MCF 10A (cell line): Measurements from ENCODE around the gene ALKBH6. TPM values are rescaled to one million over a fixed set of nuclear protein-coding genes. Genes with fewer than 3 reads are reported as not detected.
"Not testable (repeated sequence)": the region's sequence is repeated elsewhere in the genome, so short reads cannot be mapped to it uniquely, and the experiment has no call there.

ENCODE experiments used
- BruUV-seq: library from RNA; stranded (reverse); fragments of 400-500 nt; replicated peaks from 2 replicates; lab custom pipeline; 2021; lab: Mats Ljungman, UMichigan
- CTCF ChIA-PET: fragments of 300-600 bp; sonication (Branson Sonifier 250); formaldehyde crosslinking; extraction: SDS; loops from one replicate; lab custom pipeline; 2021; ENCODE audit warnings: antibody characterized with exemption, inconsistent platforms; lab: Yijun Ruan, JAX
- POLR2A ChIA-PET: fragments of 300-600, 350-650 bp; sonication (Branson Sonifier 250); formaldehyde crosslinking; extraction: SDS; loops from one replicate; lab custom pipeline; 2020; ENCODE audit warnings: antibody characterized with exemption, inconsistent platforms; lab: Yijun Ruan, JAX
- DNase-seq: peaks from one replicate; pipeline ENCODE4 v3.0.0-alpha.2; 2018; ENCODE audit not compliant: unreplicated experiment
- H3K27ac Mint-ChIP-seq: one replicate; pipeline ENCODE4 v1.8.0; 2022; ENCODE audit warnings: mild to moderate bottlenecking, low read depth, mixed read lengths; ENCODE audit not compliant: unreplicated experiment
- H3K27me3 Mint-ChIP-seq: one replicate; pipeline ENCODE4 v1.8.0; 2022; ENCODE audit warnings: mixed read lengths; ENCODE audit not compliant: insufficient read depth, unreplicated experiment
- H3K36me3 Mint-ChIP-seq: one replicate; pipeline ENCODE4 v1.8.0; 2022; ENCODE audit warnings: mild to moderate bottlenecking, moderate library complexity, mixed read lengths; ENCODE audit not compliant: insufficient read depth, unreplicated experiment
- H3K4me1 Mint-ChIP-seq: one replicate; pipeline ENCODE4 v1.8.0; 2022; ENCODE audit warnings: mixed read lengths; ENCODE audit not compliant: insufficient read depth, unreplicated experiment
- H3K4me3 Mint-ChIP-seq: one replicate; pipeline ENCODE4 v1.8.0; 2022; ENCODE audit warnings: mild to moderate bottlenecking, moderate library complexity, mixed read lengths; ENCODE audit not compliant: unreplicated experiment
- H3K9me3 Mint-ChIP-seq: one replicate; pipeline ENCODE4 v1.8.0; 2022; ENCODE audit warnings: mixed read lengths; ENCODE audit not compliant: unreplicated experiment
- intact Hi-C: fragments of 100-400 bp; cut with micrococcal nuclease; formaldehyde crosslinking; loops from 2 replicates; pipeline ENCODE4 v1.14.1; 2022
- total RNA-seq: library from RNA; stranded (reverse); gene quantifications from 2 replicates; pipeline ENCODE4 v1.2.3, GENCODE V29; 2022
- TF ChIP-seq, protein P1 (sequence below): fragments of 200-600 bp; IDR thresholded peaks from one replicate; pipeline ENCODE4 v1.8.0; 2022; ENCODE audit warnings: antibody characterized with exemption, mild to moderate bottlenecking; ENCODE audit not compliant: unreplicated experiment

Gene ALKBH6
- total RNA-seq, 1 experiment from 2014 or later: 16.5 TPM

DNA sequence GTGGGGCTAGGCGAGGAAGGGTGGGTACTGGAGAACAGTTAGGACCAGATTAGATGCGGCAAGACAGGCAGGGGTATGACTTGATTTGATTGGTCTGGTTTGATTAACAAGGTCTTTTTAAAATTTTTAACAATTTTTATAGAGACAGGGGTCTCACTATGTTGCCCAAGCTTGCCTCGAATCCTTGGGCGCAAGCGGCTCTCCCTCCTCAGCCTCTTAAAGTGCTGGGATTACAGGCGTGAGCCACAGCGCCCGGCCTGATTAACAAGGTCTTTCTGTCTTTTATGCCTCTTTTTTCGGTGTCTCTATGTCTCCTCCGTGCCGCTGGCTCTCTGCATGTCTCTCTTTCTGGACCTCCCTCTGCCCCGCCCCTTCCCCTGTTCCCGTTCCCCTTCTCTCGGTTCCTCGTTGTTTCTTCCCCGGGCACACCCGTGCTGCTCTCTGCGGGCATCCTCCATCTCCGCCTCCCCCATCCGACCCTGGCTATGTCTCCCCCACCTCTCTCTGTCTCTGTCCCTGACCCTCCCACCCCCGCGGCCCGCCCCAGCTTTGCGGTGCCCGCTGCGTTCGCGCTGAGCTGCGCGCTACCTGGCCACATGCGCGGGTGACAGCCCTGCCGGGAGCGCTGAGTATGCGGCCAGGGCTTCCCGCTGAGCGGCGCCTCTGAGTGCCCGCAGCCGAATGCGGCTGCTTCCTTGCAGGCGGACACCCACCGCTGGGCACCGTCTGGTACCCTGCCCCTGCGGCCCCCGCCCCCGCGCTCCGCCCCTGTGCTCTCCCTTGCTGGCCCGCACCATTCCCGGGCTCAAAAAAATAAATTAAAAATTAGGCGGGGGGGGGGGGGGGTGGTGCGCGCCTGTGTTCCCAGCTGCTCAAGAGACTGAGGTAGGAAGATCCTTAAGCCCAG, 27.1 kb downstream of the ALKBH6 start:
- ChIA-PET CTCF (interaction anchor here (0.6 to 0.7 kb wide), 3 partner anchors 30 to 131 kb away, joined by 3 read pairs; no protein-coding TSS in a partner anchor), POLR2A (interaction anchor here (1.0 kb wide), 1 partner anchor 98 kb away, joined by 3 read pairs; no protein-coding TSS in a partner anchor)
- Mint-ChIP-seq H3K36me3 (no peaks in the 10 kb centered on the region), H3K4me1 (no peaks in the 10 kb centered on the region), H3K27me3 (peaks cover 55% of the 10 kb centered on the region), H3K9me3 (peaks cover 7% of the 10 kb centered on the region), H3K4me3 (no peak overlapping the region), H3K27ac (no peak overlapping the region)
- TF ChIP-seq, protein P1, sequence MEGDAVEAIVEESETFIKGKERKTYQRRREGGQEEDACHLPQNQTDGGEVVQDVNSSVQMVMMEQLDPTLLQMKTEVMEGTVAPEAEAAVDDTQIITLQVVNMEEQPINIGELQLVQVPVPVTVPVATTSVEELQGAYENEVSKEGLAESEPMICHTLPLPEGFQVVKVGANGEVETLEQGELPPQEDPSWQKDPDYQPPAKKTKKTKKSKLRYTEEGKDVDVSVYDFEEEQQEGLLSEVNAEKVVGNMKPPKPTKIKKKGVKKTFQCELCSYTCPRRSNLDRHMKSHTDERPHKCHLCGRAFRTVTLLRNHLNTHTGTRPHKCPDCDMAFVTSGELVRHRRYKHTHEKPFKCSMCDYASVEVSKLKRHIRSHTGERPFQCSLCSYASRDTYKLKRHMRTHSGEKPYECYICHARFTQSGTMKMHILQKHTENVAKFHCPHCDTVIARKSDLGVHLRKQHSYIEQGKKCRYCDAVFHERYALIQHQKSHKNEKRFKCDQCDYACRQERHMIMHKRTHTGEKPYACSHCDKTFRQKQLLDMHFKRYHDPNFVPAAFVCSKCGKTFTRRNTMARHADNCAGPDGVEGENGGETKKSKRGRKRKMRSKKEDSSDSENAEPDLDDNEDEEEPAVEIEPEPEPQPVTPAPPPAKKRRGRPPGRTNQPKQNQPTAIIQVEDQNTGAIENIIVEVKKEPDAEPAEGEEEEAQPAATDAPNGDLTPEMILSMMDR: no peak
- no peak for DNase-seq
- BruUV-seq: no TSS peak
- intact Hi-C loops: no loop called here

- Mint-ChIP-seq H3K27me3 (peaks cover 63% of the 10 kb centered on the region), H3K4me3 (no peak overlapping the region), H3K4me1 (no peaks in the 10 kb centered on the region), H3K36me3 (no peaks in the 10 kb centered on the region), H3K9me3 (peaks cover 7% of the 10 kb centered on the region), H3K27ac (no peak overlapping the region)
- POLR2A ChIA-PET: interaction anchor here (1.0 kb wide), 1 partner anchor 97 kb away, joined by 3 read pairs; no protein-coding TSS in a partner anchor
- intact Hi-C loops: no loop called here
- no TSS peak for BruUV-seq
- DNase-seq: no peak
- CTCF ChIA-PET: no interaction called here
- TF ChIP-seq, protein P1: no peak
These were observed 27.9 kb downstream of the ALKBH6 start for GRCh38 chr19:35986111-35986510.

GRCh38 chr19:35983177-35983576, 30.8 kb downstream of the ALKBH6 start:
- no peaks in the 10 kb centered on the region for H3K9me3 Mint-ChIP-seq
- peaks cover 82% of the 10 kb centered on the region for H3K27me3 Mint-ChIP-seq
- TF ChIP-seq, protein P1: no peak
- ChIA-PET CTCF (no interaction called here), POLR2A (no interaction called here)
- no peaks in the 10 kb centered on the region for H3K4me1 Mint-ChIP-seq
- no peak overlapping the region for H3K27ac Mint-ChIP-seq
- H3K36me3 Mint-ChIP-seq: no peaks in the 10 kb centered on the region
- intact Hi-C loops: no loop called here
- no peak for DNase-seq
- no peak overlapping the region for H3K4me3 Mint-ChIP-seq
- BruUV-seq: no TSS peak

DNA sequence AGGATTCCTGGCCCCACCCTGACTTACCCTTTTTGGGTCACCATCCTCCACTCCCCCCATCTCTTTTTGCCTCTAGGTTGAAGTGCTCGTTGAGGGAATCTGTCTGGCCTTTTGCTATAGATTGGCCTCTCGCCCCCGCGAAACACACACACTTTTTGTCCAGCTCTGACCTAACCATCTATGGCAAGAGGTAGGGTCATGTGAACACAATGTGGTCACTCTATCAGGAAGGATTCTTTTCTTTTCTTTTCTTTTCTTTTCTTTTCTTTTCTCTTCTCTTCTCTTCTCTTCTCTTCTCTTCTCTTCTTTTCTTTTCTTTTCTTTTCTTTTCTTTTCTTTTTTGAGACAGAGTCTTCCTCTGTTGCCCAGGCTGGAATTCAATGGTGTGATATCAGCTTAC, 33.0 kb downstream of the ALKBH6 start:
- POLR2A ChIA-PET, H3K4me3 Mint-ChIP-seq, DNase-seq, H3K36me3 Mint-ChIP-seq, BruUV-seq, H3K4me1 Mint-ChIP-seq, H3K27ac Mint-ChIP-seq, intact Hi-C loops, H3K9me3 Mint-ChIP-seq: not testable (repeated sequence)
- peaks cover 83% of the 10 kb centered on the region for H3K27me3 Mint-ChIP-seq
- CTCF ChIA-PET: interaction anchor here (0.7 kb wide), 1 partner anchor 33 kb away, joined by 3 read pairs; no protein-coding TSS in a partner anchor
